Placental pericyte (primary cell): ENCODE results near the gene CYP2F1. TPM values are rescaled to one million over a fixed set of nuclear protein-coding genes. Genes with fewer than 3 reads are reported as not detected.

Experiments used
- total RNA-seq: library from RNA; depleted of rRNA; stranded (reverse); fragments of >200 nt; gene quantifications from 2 replicates; pipeline ENCODE4 v1.2.3, GENCODE V29; 2012

The CYP2F1 gene
- total RNA-seq: not detected in 2 replicates

GRCh38 chr19:41114132-41114531 is at the start of gene CYP2F1:
Gene CYP2F1, plus strand, starts transcription at chr19:41114432. Its CDS starts 1,757 bp downstream, at chr19:41116189.

GRCh38 chr19:41088151-41088550 is 26.1 kb upstream of the CYP2F1 start, which contains the start of gene CYP2A13:
Gene CYP2A13, plus strand, starts transcription at chr19:41088451. Its CDS starts 21 bp downstream, at chr19:41088472.

Other genes starting within 250 kb of the CYP2F1 start
- not detected in 2 replicates for gene CYP2A7, start 232.2 kb upstream of the CYP2F1 start, total RNA-seq
- not detected in 2 replicates for gene CYP2B6, start 123.2 kb upstream of the CYP2F1 start, total RNA-seq
- gene CYP2A13, start 26.0 kb upstream of the CYP2F1 start, total RNA-seq: not detected in 2 replicates
- gene CYP2S1, start 78.8 kb downstream of the CYP2F1 start, total RNA-seq: 12.2 and 67.0 TPM in 2 replicates
- gene AXL, start 104.8 kb downstream of the CYP2F1 start, total RNA-seq: 265 and 531 TPM in 2 replicates
- 98.3 and 157 TPM in 2 replicates for gene HNRNPUL1, start 149.9 kb downstream of the CYP2F1 start, total RNA-seq
- 9.7 and 13.8 TPM in 2 replicates for gene CCDC97, start 195.7 kb downstream of the CYP2F1 start, total RNA-seq
- gene TGFB1, start 239.5 kb downstream of the CYP2F1 start, total RNA-seq: 28.7 and 36.5 TPM in 2 replicates
- gene B9D2, start 249.7 kb downstream of the CYP2F1 start, total RNA-seq: 4.8 and 7.0 TPM in 2 replicates